ENCODE data around the gene PTTG1. TPM values are rescaled to one million over a fixed set of nuclear protein-coding genes. Genes with fewer than 3 reads are reported as not detected.

Gene PTTG1
- 307 and 313 TPM in 2 replicates for total RNA-seq (2014; rRNA removed; shearing (Covaris generic))
- 255 and 439 TPM in 2 replicates for polyA plus RNA-seq (2015; cell fraction: cytosol; rRNA removed)
- 200 and 257 TPM in 2 replicates for polyA plus RNA-seq (2015; cell fraction: nucleus; rRNA removed)

DNA sequence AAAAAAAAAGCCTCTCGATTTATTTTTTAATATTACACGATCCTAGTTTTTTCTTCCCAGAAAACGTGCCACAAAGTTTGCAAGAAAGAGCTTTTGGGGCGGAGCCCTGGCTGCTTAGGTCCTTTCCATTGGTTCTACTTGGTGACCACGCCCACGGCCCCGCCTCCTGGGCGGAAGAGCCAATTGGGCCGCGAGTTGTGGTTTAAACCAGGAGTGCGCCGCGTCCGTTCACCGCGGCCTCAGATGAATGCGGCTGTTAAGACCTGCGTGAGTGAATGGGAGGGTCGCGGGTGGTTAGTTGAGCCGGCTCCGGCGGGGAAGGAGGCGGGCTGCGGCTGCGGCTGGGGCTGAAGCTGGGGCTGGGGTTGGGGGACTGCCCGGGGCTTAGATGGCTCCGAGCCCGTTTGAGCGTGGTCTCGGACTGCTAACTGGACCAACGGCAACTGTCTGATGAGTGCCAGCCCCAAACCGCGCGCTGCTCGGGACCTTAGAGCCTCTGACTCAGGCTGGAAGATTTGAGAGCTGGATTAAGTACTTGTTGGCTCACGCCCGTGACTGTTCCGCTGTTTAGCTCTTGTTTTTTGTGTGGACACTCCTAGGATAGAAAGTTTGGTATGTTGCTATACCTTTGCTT is at the start of gene PTTG1:
PTTG1 (plus strand) TSS at position 231 of the 634 bp plus-strand sequence. CDS start 458 bp downstream, outside the sequence.
- DNase-seq (ENCODE audit: low read depth) = peak; percentile 95

DNA sequence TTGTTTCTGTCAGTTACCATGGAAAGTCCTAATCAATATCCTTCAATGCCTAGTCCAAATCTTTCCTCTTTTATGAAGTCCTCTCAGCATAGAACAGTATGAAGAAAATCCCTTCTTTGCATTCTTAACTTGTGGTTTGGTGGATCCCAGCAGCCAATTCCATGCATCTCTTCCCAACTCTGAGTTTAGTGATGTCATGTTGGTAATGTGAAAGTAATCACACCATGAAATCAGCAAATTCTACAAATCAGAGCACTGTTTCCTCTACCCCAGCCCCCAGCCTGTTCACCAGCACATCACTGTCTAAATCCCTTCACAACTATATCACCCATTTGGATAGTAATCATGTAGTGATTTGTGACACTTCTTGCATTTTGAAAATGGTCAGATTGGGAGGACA is 46.5 kb upstream of the PTTG1 start:
- DNase-seq (ENCODE audit: low read depth) = no peak

GRCh38 chr5:160375701-160376100 is 46.0 kb upstream of the PTTG1 start:
- no peak for DNase-seq (ENCODE audit: low read depth)

DNA sequence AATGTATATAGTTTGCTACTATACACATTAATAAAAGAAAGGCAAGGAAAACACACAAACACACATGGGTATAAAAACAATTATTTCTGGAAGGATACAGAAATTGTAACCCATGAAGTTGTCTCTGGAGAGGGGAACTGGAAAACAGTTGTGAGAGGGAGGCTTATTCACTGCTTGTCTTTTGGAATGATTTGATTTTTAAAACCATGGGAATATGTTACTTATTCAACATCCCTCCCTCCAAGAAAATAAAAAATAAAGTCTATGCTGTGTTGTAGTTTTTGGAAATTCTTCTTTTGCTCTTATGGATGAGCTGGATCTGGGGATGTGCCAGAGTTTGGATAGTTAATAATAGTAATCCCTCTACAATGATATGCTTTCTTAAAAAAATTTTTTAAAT is 45.2 kb upstream of the PTTG1 start:
- DNase-seq (ENCODE audit: low read depth) = no peak

DNA sequence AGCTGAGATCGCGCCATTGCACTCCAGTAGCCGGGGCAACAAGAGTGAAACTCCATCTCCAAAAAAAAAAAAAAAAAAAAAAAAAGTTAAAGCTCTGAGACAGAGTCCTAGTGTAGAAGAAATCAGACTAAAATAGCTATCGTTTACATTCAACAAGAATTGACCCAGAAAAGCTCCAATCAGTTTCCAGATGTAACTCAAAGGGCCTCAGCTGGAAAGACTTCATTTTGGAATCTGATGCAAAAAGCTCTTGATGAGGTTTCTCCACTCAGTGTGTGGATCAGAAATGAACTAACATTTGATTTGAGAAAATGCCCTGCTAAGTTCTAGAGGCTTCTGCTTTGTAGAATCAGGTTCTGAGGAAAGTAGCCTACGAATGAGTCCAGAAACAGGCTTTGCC is 44.0 kb upstream of the PTTG1 start:
- DNase-seq (ENCODE audit: low read depth) = no peak

DNA sequence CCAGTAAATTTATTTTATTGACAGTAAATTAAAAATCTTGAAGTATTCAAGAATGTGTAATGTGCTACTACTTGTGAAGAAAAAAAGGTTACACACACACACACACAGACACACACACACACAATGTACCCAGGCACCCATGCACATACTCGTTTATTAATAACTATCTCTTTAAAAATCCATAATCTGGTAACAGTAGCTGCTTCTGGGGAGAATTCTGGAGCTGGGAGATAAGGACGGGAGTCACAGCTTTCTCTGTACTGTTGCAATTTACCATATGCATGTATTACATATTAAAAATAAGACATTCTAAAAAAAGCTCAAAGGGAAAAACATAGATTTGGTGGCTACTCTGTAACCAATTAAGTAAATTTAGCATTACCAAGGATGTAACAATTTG is 43.3 kb upstream of the PTTG1 start:
- DNase-seq (ENCODE audit: low read depth) = no peak

- no peak for DNase-seq (ENCODE audit: low read depth)
Measured at GRCh38 chr5:160379511-160379910, 42.1 kb upstream of the PTTG1 start.

DNA sequence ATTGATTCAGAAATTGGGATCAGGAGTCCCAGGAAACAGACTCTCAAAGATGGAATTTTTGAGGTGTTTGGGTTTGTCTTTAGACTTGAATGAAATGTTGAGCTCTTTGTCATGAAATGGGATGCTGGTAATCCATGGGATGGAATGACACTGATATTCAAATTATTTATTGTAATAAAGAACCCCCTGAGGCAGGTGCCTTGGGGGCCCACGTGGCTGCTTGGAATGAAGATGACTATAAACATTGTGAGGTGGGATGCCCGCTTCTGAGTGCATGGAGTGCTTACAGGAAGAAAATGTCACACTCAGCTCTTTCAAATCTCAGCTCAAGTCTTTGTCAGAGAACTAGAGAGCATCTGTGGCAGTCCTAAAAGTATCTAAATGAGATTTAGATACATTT is 41.6 kb upstream of the PTTG1 start:
- no peak for DNase-seq (ENCODE audit: low read depth)

DNA sequence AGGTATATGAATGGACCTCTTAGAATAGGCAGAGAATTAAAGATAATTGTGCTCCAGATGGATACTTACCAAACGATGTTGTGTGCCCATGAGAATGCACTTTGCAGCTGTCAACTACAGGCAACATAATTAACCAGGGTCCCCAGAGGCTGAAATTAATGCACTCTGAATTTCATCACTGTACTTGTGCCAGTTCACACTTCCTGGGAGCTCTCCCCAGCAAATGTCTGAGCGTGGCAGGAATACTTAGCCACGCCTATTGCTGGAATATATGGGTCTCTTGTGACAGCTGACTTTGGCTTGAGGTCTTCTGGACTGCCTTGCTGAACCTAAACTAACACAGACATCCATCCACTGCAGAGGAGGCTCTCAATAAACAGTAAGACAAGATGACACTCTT is 39.3 kb upstream of the PTTG1 start:
- no peak for DNase-seq (ENCODE audit: low read depth)

GRCh38 chr5:160384681-160385080 is 37.0 kb upstream of the PTTG1 start:
- no peak for DNase-seq (ENCODE audit: low read depth)

DNA sequence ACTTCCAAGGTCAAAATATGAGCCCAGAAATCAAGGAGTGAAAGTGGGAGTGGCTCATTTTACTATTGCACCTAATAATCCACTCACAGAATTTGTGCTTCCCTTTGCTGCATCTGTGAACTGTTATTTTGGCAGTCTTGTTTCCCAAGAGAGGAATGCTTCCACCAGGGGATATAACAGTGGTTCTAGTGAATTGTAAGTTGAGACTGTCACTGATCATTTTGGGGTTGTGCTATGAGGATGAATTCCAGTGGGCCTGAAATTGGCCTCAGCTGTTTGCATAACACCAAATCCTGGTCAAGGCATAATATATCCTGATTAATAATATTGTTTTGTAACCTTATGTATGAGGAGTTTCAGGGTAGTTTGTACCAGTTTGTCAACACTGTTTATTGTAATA is 36.2 kb upstream of the PTTG1 start:
- no peak for DNase-seq (ENCODE audit: low read depth)

GRCh38 chr5:160387445-160387844 is 34.2 kb upstream of the PTTG1 start:
- DNase-seq (ENCODE audit: low read depth) = no peak

DNA sequence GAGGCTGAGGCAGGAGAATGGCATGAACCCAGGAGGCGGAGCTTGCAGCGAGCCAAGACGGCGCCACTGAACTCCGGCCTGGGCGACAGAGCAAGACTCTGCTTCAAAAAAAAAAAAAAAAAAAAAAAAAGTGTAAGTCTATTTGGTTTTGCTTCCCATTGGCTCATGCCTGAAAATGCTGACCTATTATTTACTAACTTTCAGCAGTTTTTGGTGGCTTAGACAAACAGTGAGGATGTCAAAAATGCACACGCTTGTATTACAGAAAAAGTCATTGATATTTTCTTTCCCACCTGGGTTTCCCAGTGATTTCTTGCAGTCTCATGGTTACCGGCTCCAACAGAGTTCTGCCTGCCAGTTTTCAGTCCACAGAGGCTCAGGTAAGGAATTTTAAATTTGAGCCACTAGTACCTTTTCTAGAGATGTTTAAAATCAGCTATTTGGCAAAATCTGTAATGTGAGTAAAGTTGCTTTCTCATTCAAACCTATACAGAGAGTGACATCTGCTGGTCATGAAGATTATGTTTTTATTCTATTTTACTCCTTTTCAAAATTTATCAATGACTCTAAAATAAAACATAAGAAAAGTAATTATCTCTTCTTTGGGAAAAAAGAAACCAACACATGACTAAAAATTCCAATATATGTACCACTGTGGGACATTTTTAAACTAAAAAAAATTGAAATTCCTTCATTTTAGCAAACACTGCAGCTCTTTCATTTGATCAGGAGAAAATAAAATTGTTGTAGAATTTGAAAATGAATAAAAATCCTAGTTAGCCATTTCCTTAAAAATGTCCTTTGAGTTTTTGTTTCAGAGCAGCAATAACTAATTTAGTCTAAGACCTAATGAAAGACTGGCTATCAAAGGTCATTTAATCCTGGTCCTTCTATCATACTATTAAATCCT is 30.6 kb upstream of the PTTG1 start:
- peak; percentile 20 for DNase-seq (ENCODE audit: low read depth)

GRCh38 chr5:160395111-160395510 is 26.5 kb upstream of the PTTG1 start:
- DNase-seq (ENCODE audit: low read depth) = no peak

DNA sequence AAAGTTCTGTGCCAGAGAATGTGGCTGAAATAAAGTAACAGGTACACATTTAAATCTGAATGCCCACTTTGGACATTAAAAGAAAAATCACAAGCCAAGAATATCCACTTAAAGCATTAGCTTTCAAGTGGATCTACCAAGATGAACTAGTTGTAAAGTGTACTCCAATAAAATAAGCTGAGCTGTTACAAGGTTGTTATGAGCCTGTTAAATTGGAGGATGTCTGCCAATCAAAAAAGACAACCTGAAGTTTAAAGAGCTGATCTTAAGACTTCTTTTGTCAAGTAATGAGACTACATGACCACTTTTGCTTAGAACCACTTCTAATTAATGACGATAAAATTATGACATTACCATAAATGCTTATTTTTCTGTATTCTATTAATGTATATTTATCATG is 24.2 kb upstream of the PTTG1 start:
- no peak for DNase-seq (ENCODE audit: low read depth)

DNA sequence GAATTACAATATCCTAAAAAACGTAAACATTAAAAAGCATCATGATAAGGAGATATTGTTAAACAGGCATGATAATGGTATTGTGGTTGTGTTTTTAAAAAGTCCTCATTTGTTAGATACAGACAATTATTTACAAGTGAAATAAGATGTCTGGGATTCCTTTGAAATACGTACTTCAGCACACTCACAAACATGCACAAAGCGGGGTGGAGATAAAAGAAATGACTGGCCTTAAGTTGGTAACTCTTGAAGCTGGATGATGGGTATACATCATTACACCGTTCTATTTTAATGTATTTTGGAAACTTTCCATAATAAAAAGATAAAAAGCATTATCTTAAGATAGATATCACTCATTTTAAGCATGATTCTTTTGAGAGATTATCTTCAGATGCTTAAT is 22.8 kb upstream of the PTTG1 start:
- no peak for DNase-seq (ENCODE audit: low read depth)

DNA sequence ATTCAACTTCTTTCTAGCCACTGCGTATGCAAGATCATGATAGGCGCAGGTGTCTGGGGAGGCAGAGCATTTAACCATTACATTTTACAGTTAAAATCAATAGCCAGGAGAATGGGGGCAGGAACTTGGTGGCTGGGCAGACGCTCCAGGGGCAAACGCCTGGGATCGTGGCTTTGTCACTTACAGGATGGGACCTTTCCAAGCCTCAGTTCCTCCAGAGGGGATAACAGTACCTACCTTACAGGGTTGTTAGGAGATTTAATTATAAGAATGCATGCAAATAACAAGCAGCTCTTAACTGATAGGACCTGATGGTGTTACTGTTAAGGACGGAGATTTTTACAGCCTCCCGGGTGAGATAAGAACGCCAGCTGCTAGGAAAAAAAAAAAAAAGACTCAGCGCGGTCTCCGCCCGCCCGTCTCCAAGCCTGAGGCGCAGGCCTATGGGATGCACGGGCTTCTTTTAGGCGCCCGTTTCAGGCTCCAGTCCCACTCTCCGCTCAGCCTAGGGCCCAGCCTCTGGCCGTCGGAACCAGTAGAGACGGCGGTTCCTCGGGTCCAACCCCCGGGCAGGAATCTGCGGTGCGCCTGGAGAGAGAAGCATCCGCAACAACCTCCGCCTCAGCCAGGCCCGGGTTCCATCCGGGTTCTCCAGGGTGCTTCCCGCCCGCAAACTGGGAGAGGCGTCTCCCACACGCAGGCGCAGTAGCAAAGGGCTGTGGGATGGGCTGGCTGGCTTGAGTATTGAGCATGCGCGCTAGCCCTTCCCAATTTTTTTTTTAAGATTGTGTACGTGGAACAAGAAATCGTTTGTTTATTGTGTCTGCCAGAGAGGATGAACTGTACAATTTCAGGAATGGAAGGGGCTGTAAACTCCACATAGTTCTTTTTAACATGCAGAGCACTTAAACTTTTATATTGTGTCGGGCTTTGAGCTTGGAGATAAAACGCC is 22.0 kb upstream of the PTTG1 start, which contains the start of gene FAM200C:
FAM200C (minus strand) TSS at position 653 of the 952 bp plus-strand sequence. CDS start 4,564 bp downstream, outside the sequence.
- DNase-seq (ENCODE audit: low read depth) = peak; percentile 89

DNA sequence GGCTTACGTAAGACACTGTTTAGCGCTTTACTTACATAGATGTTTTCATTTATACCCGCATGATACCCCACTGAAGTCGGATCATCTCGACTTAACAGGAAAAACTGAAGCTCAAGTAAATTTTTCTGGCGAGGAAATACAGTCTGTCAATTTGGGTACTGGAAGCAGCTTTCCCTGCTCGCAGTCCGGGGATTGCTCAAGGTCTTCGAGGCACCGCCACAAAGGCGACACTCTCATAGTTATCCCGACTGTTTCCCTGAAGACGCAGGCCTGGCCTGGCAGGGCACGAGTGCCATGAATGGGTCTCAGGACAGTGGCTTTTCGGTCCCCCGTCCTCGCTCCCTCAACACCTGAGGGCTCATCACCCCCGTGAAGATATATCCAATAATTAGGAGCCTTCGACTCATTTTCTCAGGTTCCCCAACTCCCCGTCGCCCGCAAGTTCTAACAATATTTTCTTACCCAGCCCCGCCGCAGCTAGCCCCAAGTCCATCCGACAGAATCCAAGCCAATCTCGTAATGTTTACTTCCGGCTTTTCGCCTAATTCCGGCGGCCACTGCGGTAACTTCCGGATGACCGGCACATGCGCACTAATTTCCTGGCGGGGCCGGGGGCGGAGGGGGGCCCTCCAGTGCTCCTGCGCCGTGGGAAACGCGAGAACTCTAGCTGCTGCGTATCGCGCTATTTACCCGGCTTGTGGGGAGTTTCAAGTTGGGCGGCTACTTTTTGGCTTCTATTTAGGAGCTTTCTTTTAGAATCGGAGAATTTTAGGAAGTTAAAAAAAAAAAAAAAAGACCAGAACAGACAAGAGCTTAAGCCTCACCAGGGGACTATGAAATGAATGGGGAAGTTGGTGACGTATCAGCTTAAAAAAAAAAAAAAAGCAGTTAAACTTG is 2.8 kb upstream of the PTTG1 start, which contains the start of gene SLU7:
SLU7 (minus strand) TSS at position 521 of the 897 bp plus-strand sequence. CDS start 3,787 bp downstream, outside the sequence.
- peak; percentile 94 for DNase-seq (ENCODE audit: low read depth)

- DNase-seq (ENCODE audit: low read depth) = no peak
Measured at GRCh38 chr5:160419458-160420330, 2.0 kb upstream of the PTTG1 start.
